HG02588 (cell line): ENCODE data around the gene KRT84.
A peak's percentile ranks its signal among the peaks of the same experiment; 100 is the strongest.
"Not testable (repeated sequence)": the region's sequence is repeated elsewhere in the genome, so short reads cannot be mapped to it uniquely, and the experiment has no call there.

Experiments
- ATAC-seq: cut with Tn5 transposase; IDR thresholded peaks from one replicate; pipeline ENCODE4 v1.9.1; 2021; ENCODE audit warnings: mild to moderate bottlenecking, moderate library complexity; ENCODE audit not compliant: unreplicated experiment

KRT84 gene

GRCh38 chr12:52346593-52346992, 38.9 kb downstream of the KRT84 start:
- ATAC-seq: no peak

- not testable (repeated sequence) for ATAC-seq
Measured at GRCh38 chr12:52345041-52345440, 40.4 kb downstream of the KRT84 start.

- ATAC-seq: no peak
Measured at GRCh38 chr12:52344111-52344510, 41.3 kb downstream of the KRT84 start.

GRCh38 chr12:52343550-52343949, 41.9 kb downstream of the KRT84 start:
- no peak for ATAC-seq

DNA sequence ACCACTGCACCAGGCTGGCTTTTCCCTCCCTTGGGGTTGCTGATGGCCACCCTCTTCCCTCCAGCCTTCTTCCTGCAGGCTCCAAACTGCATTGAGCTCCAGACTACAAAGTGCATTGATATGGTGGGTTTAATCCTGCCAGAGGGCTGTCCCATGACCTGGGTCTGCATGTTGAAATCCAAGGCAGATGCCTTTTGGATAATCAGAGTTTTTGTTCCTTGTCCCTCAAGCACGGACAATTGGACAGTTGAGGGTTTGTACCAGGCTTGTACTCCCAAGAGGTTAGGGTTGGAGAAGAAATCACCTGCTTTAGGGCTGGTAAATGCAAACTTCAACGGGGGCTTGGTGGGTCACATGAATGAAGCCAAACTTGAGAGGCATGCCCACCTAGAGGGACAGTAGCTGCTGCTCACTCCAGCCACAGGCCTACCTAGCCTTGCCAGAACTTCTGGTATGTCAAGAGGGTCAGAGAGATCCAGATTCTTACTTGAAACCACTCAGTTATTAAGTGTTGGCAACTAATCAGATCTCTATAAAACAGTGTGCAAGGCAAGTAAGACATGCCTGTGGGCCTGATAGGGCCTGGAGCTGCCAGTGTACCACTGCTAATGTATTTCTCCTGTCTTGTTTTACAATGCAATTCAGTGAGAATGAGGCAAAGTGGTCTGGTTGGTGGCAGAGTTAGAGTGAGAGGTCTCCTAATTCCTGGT, 42.5 kb downstream of the KRT84 start:
- ATAC-seq: no peak

- no peak for ATAC-seq
Measured at GRCh38 chr12:52341066-52341580, 44.3 kb downstream of the KRT84 start.

DNA sequence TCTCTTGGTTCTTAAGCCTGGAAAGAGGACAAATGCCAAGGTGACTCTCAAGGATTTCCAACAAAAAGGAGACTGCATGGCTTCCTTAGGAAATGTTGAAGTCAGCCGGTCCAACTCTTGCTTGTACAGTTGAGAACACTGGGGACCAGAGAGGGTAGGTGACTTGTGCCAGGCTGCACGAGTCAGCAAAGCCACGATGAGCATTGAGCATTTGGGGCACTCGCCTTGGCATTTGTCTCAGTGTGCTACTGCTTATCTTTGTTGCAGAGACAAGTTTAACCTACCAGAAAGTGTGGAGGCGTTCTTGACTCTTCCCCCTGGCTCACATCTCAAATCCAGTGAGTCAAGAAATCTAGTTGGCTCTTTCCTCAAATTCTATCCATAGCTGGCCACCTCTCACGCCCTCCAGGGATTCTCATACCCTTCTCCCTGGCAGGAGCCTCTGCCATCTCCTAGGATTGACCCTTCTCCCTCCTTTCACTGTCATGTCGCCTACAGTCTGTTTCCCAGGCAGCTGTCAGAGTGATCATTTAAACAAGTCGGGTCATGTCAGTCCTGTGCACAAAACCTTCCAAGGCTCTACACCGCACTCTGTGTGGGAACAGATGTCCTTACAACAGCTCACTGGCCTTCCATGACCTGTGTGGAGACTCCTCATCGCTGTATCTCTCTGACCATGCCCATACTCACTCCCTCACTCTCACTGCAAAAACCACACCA, 47.1 kb downstream of the KRT84 start:
- ATAC-seq: no peak

DNA sequence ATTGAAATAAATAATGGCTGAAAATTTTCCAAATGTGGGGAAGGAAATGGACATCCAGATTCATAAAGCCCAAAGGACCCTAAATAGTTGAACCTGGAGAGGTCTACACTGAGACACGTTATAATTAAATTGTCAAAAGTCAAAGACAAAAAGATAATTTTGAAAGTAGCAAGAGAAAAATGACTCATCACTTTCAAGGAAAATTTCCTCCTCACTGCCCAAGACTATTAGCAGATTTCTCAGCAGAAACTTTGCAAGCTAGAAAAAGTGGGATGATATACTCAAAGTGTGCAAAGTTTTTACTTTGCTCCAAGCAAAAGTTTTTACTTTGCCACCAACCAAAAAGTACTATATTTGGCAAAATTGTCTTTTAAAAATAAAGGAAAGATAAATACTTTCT, 48.4 kb downstream of the KRT84 start:
- ATAC-seq: no peak

DNA sequence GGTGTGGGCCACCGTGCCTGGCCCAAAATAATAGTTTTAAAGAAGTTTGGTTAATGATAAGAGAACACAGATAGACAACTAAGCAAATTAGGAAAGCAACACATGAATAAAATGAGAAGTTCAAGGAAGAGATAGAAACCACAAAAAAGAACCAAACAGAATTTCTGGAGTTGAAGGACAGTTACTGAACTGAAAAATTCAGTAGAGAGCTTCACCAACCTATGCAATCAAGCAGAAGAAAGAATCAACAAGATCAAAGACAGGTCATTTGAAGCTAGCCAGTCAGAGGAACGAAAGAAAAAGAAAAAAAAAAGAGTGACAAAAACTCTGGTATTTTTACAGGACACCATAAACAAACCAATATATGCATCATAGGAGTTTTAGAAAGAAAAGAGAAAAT, 48.8 kb downstream of the KRT84 start:
- no peak for ATAC-seq

DNA sequence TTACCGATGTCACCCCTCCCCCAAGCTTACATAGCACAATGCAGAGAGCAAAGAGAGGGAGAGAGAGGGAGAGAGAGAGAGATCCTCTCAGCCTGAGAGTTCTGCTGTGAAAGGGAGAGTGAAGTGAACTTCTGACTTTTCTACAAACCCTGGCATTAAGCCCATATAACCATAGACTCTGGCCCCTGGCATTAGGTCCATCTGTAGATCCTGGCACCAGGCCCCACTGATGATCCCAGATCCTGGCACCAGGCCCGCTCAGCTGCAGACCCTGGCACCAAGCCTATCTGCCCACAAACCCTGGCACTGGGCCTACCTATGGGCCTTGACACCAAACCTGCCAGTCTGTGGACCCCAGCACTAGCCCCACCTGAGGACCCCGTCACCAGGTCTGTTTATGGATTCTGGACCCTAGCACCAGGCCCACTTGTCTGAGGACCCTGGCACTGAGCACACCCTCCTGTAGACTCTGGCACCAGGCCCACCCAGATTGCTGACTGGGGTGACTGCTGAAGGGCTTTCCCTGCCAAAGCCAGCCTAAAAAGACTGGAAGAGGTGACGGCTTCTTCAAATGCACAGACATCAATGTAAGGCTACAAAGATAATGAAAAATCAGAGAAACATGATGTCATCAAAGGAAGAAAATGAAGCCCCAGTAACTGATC, 49.7 kb downstream of the KRT84 start:
- no peak for ATAC-seq

DNA sequence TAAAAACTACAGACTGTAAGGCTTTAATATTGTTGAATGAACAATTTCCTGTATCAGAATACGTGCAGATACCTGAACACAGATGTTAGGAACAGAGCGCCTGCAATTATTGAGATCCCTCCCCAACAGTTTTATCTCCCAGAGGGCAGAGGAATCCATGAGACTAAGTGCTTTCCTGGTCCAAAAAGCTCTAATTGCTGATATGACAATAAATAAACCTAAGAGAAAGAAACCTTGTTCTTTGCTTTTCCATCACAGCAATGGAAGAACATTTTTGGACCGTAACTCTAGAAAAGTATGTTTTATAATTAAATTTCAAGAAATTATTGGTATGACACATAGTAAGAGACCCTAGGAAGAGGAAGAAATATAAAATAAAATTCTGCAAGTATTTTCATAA, 51.3 kb downstream of the KRT84 start:
- ATAC-seq: no peak

- ATAC-seq: no peak
Measured at GRCh38 chr12:52333321-52333720, 52.1 kb downstream of the KRT84 start.

- ATAC-seq: no peak
Measured at GRCh38 chr12:52332381-52332780, 53.1 kb downstream of the KRT84 start.

DNA sequence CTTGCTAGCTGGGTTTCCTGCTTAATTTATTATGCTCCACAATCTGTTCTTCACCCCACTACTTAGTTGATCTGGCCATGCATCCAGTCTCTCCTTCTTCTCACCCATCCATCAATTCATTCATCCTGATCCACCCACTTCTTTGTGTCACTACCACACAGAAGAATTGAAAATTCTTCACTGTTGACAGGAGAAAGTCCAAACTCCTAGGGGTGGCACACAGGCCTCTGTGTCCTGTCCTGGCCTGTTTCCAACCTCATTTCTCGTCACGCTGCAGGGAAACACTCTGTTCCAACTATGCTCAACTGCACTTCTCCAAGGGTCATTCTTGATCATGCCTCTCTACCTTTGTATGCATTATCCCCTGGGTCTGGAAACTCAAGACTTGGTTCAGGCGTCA, 53.6 kb downstream of the KRT84 start:
- ATAC-seq: no peak

DNA sequence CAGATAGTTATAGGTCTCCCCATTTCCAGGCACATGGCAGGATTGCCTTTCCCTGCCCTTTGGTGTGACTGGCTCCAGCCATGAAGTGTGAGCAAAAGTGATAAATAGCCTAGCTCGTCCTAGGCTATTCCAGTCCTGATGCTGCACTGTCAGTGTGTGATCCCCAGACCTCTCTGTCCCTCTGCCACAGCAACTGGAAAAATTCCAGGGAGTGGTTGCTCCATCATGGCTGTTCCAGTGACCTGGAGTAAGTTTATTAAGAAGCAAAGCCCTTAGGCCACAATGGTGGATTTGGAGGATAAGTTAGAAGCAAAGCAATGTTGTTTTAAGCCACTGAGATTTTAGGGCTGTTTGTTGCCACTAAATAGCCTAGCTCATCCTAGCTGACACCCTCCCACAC, 54.4 kb downstream of the KRT84 start:
- ATAC-seq: no peak

DNA sequence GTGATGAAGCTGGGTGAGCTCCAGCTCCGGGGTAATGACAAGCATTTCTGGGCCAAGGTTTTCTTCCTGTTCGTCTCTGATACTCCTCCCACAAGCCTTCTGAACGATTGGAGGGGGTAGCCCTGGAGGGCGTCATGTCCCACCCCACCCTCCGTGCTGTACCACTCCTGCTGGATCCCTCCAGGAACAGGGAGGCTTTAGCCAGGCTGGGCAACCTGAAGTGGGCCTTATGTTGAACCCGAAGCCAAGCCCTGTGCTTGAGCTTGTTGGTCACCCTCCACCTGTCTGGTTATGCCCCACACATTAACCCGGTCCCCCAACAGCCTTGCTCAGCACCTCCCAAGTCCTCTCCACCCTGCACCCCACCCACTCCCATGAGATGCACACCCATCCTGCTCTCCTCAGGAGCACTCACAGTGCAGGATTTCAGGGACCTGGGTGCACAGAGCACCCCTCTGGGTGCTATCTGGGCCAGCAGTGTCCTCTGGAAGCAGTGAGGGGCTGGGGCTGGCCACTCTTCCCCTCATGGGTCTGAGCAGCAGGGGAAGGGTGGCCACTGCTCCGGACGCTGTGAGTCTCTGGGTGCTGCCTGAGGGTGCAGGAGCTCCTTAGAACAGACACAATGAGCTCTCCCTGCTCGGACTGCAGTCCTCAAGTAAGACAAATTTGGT, 57.5 kb downstream of the KRT84 start:
- ATAC-seq: peak; percentile 7
